Measurements from ENCODE around the gene MYO3B. TPM values are rescaled to one million over a fixed set of nuclear protein-coding genes. Genes with fewer than 3 reads are reported as not detected.

MYO3B gene
- total RNA-seq, 1 experiment from 2014 or later: 0.09 TPM

- H3K4me1 Mint-ChIP-seq (ENCODE audit: low read depth, unreplicated experiment): no peaks in the 10 kb centered on the region
- no peak overlapping the region for H3K4me3 Mint-ChIP-seq (ENCODE audit: unreplicated experiment)
- CTCF ChIA-PET: no interaction called here
Observed at GRCh38 chr2:170204298-170204951, 26.5 kb downstream of the MYO3B start.

GRCh38 chr2:170206246-170206645 is 28.3 kb downstream of the MYO3B start:
- DNase-seq: no peak
- H3K36me3 Mint-ChIP-seq (ENCODE audit: insufficient read depth, unreplicated experiment): no peaks in the 10 kb centered on the region
- no peaks in the 10 kb centered on the region for H3K27me3 ChIP-seq (replicated peaks; ENCODE audit: control insufficient read depth, insufficient read depth, low read length)
- H3K4me1 Mint-ChIP-seq (ENCODE audit: low read depth, unreplicated experiment): no peaks in the 10 kb centered on the region
- no peak overlapping the region for H3K4me3 ChIP-seq (ENCODE audit: low read depth, low read length)
- no TSS peak for BruUV-seq (replicated peaks)
- H3K27me3 Mint-ChIP-seq (ENCODE audit: insufficient read depth, unreplicated experiment): no peaks in the 10 kb centered on the region
- no peak for TF ChIP-seq CTCF (IDR thresholded peaks at IDR 0.05; ENCODE audit: insufficient read depth in 1 of 2, low read depth in 1 of 2, low read length in 1 of 2, severe bottlenecking in 1 of 2, unreplicated experiment in 1 of 2)
- H3K27ac Mint-ChIP-seq (ENCODE audit: unreplicated experiment): no peak overlapping the region
- no peaks in the 10 kb centered on the region for H3K4me1 ChIP-seq
- no peak overlapping the region for H3K4me3 Mint-ChIP-seq (ENCODE audit: unreplicated experiment)
- H3K36me3 ChIP-seq (ENCODE audit: control insufficient read depth, insufficient read depth, low read length): no peaks in the 10 kb centered on the region
- CTCF ChIA-PET: no interaction called here
- peaks cover 11% of the 10 kb centered on the region for H3K9me3 Mint-ChIP-seq (ENCODE audit: unreplicated experiment)
- intact Hi-C loops (cut with micrococcal nuclease; ENCODE audit: unreplicated experiment): no loop called here
- POLR2A ChIA-PET: no interaction called here
- peaks cover 18% of the 10 kb centered on the region; the same call in 1 of the 2 replicates for H3K9me3 ChIP-seq

More at GRCh38 chr2:170204298-170204951, 26.5 kb downstream of the MYO3B start:
- H3K36me3 Mint-ChIP-seq (ENCODE audit: insufficient read depth, unreplicated experiment): no peaks in the 10 kb centered on the region
- TF ChIP-seq CTCF (IDR thresholded peaks at IDR 0.05; ENCODE audit: insufficient read depth in 1 of 2, low read depth in 1 of 2, low read length in 1 of 2, severe bottlenecking in 1 of 2, unreplicated experiment in 1 of 2): no peak
- no peaks in the 10 kb centered on the region for H3K9me3 Mint-ChIP-seq (ENCODE audit: unreplicated experiment)
- Histone ChIP-seq H3K27me3 (replicated peaks; ENCODE audit: control insufficient read depth, insufficient read depth, low read length) (no peaks in the 10 kb centered on the region), H3K4me3 (ENCODE audit: low read depth, low read length) (no peak overlapping the region), H3K4me1 (no peaks in the 10 kb centered on the region), H3K9me3 (0 out of 2 replicates have a peak, but pooled peaks cover 5% of the 10 kb centered on the region), H3K36me3 (ENCODE audit: control insufficient read depth, insufficient read depth, low read length) (no peaks in the 10 kb centered on the region)
- POLR2A ChIA-PET: no interaction called here
- no peak for DNase-seq
- no peak overlapping the region for H3K27ac Mint-ChIP-seq (ENCODE audit: unreplicated experiment)
- no TSS peak for BruUV-seq (replicated peaks)
- H3K27me3 Mint-ChIP-seq (ENCODE audit: insufficient read depth, unreplicated experiment): no peaks in the 10 kb centered on the region
- intact Hi-C loops (cut with micrococcal nuclease; ENCODE audit: unreplicated experiment): no loop called here

GRCh38 chr2:170206805-170207407 is 29.0 kb downstream of the MYO3B start:
- H3K9me3 Mint-ChIP-seq (ENCODE audit: unreplicated experiment): peaks cover 13% of the 10 kb centered on the region
- CTCF ChIA-PET: no interaction called here
- H3K27ac Mint-ChIP-seq (ENCODE audit: unreplicated experiment): no peak overlapping the region
- no peaks in the 10 kb centered on the region for H3K27me3 Mint-ChIP-seq (ENCODE audit: insufficient read depth, unreplicated experiment)
- no peaks in the 10 kb centered on the region for H3K4me1 Mint-ChIP-seq (ENCODE audit: low read depth, unreplicated experiment)
- H3K36me3 ChIP-seq (ENCODE audit: control insufficient read depth, insufficient read depth, low read length): no peaks in the 10 kb centered on the region
- intact Hi-C loops (cut with micrococcal nuclease; ENCODE audit: unreplicated experiment): no loop called here
- H3K9me3 ChIP-seq: peaks cover 18% of the 10 kb centered on the region; the same call in 1 of the 2 replicates
- H3K4me3 Mint-ChIP-seq (ENCODE audit: unreplicated experiment): no peak overlapping the region
- POLR2A ChIA-PET: no interaction called here
- H3K27me3 ChIP-seq (replicated peaks; ENCODE audit: control insufficient read depth, insufficient read depth, low read length): no peaks in the 10 kb centered on the region
- H3K4me3 ChIP-seq (ENCODE audit: low read depth, low read length): no peak overlapping the region
- no TSS peak for BruUV-seq (replicated peaks)
- DNase-seq: no peak
- no peaks in the 10 kb centered on the region for H3K4me1 ChIP-seq
- TF ChIP-seq CTCF (IDR thresholded peaks at IDR 0.05; ENCODE audit: insufficient read depth in 1 of 2, low read depth in 1 of 2, low read length in 1 of 2, severe bottlenecking in 1 of 2, unreplicated experiment in 1 of 2): no peak
- H3K36me3 Mint-ChIP-seq (ENCODE audit: insufficient read depth, unreplicated experiment): no peaks in the 10 kb centered on the region

Data from Caco-2 (cell line).